Stimulated activated CD4-positive, alpha-beta T cell treated with anti-CD3 and anti-CD28 coated beads, Interleukin-15, amount 100 ng/mL, for 1 hour (primary cell): ENCODE data around the gene FAF1.

ENCODE experiments used
- DNase-seq, 2 donors: peaks; one replicate each; pipeline ENCODE4 v3.0.0-alpha.2; 2020; ENCODE audit warnings: low read depth in 1 of 2, low spot score in 1 of 2

FAF1 gene

GRCh38 chr1:50419907-50420677, 540.0 kb downstream of the FAF1 start:
- no peak for DNase-seq

- DNase-seq = no peak
These were observed 540.7 kb downstream of the FAF1 start for GRCh38 chr1:50419192-50419906.

- DNase-seq = no peak
These were observed 541.4 kb downstream of the FAF1 start for GRCh38 chr1:50418600-50419109.

- no peak for DNase-seq
These were observed 542.0 kb downstream of the FAF1 start for GRCh38 chr1:50417946-50418599.

GRCh38 chr1:50417507-50417906, 542.6 kb downstream of the FAF1 start:
- DNase-seq = no peak

GRCh38 chr1:50416553-50417453, 543.3 kb downstream of the FAF1 start:
- DNase-seq = no peak

- DNase-seq = no peak
These were observed 543.9 kb downstream of the FAF1 start for GRCh38 chr1:50416150-50416527.

- no peak for DNase-seq
These were observed 544.6 kb downstream of the FAF1 start for GRCh38 chr1:50415235-50416149.

- DNase-seq = no peak
These were observed 545.2 kb downstream of the FAF1 start for GRCh38 chr1:50414853-50415234.

- DNase-seq = no peak
These were observed 547.1 kb downstream of the FAF1 start for GRCh38 chr1:50412813-50413476.

- no peak for DNase-seq
These were observed 554.3 kb downstream of the FAF1 start for GRCh38 chr1:50405814-50406213.

- DNase-seq = no peak
These were observed 566.4 kb downstream of the FAF1 start for GRCh38 chr1:50393522-50394120.
